Urinary bladder (tissue), 4 donors: ENCODE measurements around the gene TTC6. TPM values are rescaled to one million over a fixed set of nuclear protein-coding genes. Genes with fewer than 3 reads are reported as not detected.

Experiments
- DNase-seq: peaks from one replicate; pipeline ENCODE4 v3.0.0-alpha.2; 2015; ENCODE audit errors: extremely low spot score
- H3K27ac ChIP-seq: one replicate; pipeline ENCODE4 v1.5.1; 2013; ENCODE audit warnings: low read depth, mild to moderate bottlenecking, moderate library complexity
- H3K36me3 ChIP-seq: one replicate; pipeline ENCODE4 v1.6.1; 2013; ENCODE audit warnings: mild to moderate bottlenecking, moderate library complexity; ENCODE audit not compliant: insufficient read depth
- H3K4me1 ChIP-seq: one replicate; pipeline ENCODE4 v1.6.1; 2013; ENCODE audit warnings: mild to moderate bottlenecking, moderate library complexity; ENCODE audit not compliant: insufficient read depth
- H3K4me3 ChIP-seq: one replicate; pipeline ENCODE4 v1.5.1; 2013; ENCODE audit warnings: low read depth, low read length
- WGBS: extraction: QIAGEN DNeasy Blood & Tissue Kit; methylation state at CpG from one replicate; pipeline ENCODE4 v1.1.7; 2013; 5-methylcytosine and 5-hydroxymethylcytosine counted together
- polyA plus RNA-seq: library from polyadenylated mRNA; stranded (reverse); fragments of 200-250 nt; gene quantifications from one replicate; pipeline ENCODE4 v1.2.3, GENCODE V29; 2013
- total RNA-seq: library from RNA; depleted of rRNA; stranded (reverse); fragments of >200 nt; gene quantifications from one replicate; pipeline ENCODE4 v1.2.3, GENCODE V29; 2014
- donor health status: healthy with polysubstance abuse.
- donor health status: healthy.

The TTC6 gene
- total and polyA plus RNA-seq, 2 donors, result 0.34 to 7.1 TPM

DNA sequence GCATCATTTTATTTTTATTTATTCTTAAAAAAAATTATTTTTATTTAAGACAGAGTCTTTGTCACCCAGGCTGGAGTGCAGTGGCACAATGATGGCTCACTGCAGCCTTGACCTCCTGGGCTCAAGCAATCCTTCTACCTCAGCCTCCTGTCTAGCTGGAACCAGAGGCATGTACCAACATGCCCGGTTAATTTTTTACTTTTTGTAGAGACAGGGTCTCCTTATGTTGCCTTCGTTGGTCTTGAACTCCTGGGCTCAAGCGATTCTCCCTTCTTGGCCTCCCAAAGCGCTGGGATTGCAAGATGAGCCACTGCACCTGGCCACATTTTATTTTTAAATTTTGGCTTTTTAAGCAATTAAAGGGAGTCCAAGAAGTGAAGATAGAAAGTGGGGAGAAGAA is 21.4 kb downstream of the TTC6 start:
- H3K4me1 ChIP-seq, result no peaks in the 10 kb centered on the region
- H3K36me3 ChIP-seq, result no peaks in the 10 kb centered on the region
- WGBS, result 95% methylated on average over 4 of the region's 4 CpGs
- no peak overlapping the region for H3K4me3 ChIP-seq
- H3K27ac ChIP-seq, result no peak overlapping the region
- DNase-seq, result no peak

DNA sequence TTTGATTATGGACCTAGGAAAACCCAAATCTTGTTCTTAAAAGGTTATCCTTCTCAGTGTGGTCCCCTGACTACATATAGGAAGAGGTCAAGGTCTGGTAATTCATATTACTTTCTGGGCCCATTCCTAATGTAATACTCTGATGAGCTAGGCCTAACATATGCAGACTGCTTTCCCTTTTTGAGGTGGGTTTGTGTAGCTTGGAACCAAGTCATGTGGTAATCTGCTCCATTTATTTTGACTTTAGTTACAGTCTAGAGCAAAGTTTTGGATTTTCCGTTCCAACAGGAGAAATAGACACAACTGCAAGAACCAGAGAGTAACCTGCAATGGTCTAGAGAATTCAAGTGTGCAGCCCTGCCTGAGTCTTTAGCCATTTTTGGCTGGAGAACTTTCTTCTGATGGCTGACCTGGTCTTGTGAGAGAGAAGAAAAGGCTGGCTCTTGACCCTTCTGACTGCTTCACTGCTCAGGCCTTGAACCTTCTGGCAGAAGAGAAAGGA is 22.5 kb downstream of the TTC6 start:
- no peak overlapping the region for H3K4me3 ChIP-seq
- H3K36me3 ChIP-seq, result no peaks in the 10 kb centered on the region
- 94% methylated on average over 1 of the region's 1 CpG for WGBS

DNA sequence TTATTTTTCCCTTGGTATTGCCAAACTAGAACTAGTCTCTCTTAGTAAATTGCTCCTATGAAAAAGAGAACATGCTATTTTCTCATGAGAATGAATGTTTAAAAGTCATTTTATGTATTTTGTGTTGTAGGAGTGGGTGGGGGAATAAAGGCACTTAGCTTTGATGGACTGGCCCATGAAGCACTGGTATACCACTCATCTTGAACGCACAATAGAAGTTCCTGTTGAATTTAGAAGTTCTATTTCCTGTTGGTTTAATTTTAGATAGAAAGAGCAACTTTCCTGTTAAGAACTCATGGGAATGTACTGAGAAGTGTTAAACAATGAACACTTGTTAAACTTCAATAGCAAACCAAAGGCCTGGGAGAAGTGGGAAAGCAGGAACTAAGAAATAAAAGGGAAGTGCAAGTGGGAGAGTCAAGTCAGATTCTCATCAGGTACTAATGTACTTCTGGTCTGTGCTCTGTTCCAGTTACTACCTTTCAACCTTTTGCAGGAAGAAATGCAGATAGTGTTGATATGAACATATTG is 23.1 kb downstream of the TTC6 start:
- Histone ChIP-seq H3K4me1 (no peaks in the 10 kb centered on the region), H3K36me3 (no peaks in the 10 kb centered on the region), H3K4me3 (no peak overlapping the region), H3K27ac (no peak overlapping the region)
- DNase-seq, result no peak
- WGBS, result 67% methylated on average over 1 of the region's 1 CpG

More for the DNA sequence above, 22.5 kb downstream of the TTC6 start:
- no peak for DNase-seq
- H3K4me1 ChIP-seq, result no peaks in the 10 kb centered on the region
- H3K27ac ChIP-seq, result no peak overlapping the region

DNA sequence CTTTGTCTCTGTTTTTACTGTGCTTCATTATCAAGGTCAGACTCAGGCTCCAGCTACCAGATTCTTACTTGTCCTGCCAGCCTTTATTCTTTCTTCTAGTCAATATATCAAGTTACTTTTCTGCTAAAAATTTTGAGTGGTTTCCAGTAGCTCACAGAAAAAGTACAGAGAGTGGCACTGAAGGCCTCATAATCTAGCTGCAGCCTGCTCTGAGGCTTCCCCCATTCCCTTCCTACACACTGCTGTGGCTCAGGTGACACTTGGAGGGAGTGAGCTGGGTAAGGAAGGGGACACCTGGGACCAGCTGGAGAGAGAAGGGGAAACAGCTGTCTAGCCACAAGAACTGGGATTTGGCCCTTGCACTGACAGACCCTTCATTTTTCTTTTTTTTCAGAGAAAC is 25.4 kb downstream of the TTC6 start:
- no peak for DNase-seq

DNA sequence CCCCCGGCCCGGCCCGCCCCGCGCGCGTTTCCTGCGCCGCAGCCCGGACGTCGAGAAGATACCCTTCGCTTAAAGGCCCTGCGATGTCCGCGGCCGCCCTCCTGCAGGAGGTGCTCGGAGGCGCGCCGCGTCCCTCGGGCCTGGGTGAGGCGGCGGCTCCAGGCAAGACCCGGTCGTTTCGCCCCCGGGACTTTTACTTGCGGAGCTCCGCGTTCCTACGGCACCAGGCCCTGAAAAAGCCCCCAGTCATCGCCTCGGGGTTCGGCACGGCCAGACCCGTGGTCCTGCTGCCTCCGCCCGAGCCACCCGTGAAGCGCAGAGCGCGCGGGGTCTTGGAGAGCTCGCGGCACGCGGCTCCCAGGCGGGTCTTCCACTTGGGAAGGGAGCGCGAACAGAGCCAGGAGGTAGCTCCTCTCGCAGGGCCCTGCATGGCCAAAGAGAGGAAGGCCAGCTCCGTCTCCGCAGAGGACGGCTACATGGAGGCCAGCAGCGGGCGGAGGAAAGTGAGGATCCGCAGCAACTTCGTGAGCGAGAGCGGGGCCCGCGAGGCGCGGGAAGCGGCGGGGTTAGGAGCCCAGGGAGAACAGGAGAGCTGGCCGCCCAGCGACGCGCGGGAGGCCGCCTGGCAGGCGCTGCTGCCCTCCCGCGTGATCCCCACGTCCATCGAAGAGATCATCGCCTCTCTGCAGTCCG is 26.9 kb downstream of the TTC6 start:
- peak overlapping the region; percentile 12 for H3K4me3 ChIP-seq
- WGBS, result 10% methylated on average over 81 of the region's 81 CpGs
- no peak overlapping the region for H3K27ac ChIP-seq
- DNase-seq, result no peak
- no peaks in the 10 kb centered on the region for H3K36me3 ChIP-seq
- H3K4me1 ChIP-seq, result peaks cover 1% of the 10 kb centered on the region

More for the DNA sequence above, 25.4 kb downstream of the TTC6 start:
- Histone ChIP-seq H3K27ac (no peak overlapping the region), H3K36me3 (no peaks in the 10 kb centered on the region), H3K4me1 (peaks cover 1% of the 10 kb centered on the region), H3K4me3 (no peak overlapping the region)

DNA sequence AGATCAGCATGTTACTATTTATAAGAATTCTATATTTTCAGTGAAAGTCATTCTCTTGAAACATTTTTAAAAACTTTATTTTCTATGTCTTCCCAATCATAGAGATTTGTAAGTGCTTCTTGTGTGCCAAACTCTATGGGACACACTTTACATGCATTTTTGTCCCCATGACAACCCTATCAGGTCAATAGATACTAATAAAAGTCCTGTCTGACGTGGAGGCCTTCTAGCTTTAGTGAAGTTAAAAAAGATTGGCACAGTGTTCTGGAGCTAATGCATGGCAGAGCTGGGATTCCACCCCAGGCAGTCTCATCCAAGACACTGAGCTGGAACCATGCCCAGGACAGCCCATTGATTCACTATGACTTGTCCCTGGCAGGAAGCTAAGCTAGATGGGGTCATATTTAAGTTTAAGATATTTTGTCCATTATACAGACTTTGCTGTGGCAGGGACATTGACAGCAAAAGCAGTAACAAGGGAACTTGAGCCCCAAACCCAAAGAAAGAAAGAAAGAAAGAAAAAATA is 28.1 kb downstream of the TTC6 start:
- WGBS, result 48% methylated on average over 1 of the region's 1 CpG
- DNase-seq, result no peak
- H3K36me3 ChIP-seq, result no peaks in the 10 kb centered on the region
- no peak overlapping the region for H3K27ac ChIP-seq
- H3K4me1 ChIP-seq, result peaks cover 1% of the 10 kb centered on the region
- no peak overlapping the region for H3K4me3 ChIP-seq

DNA sequence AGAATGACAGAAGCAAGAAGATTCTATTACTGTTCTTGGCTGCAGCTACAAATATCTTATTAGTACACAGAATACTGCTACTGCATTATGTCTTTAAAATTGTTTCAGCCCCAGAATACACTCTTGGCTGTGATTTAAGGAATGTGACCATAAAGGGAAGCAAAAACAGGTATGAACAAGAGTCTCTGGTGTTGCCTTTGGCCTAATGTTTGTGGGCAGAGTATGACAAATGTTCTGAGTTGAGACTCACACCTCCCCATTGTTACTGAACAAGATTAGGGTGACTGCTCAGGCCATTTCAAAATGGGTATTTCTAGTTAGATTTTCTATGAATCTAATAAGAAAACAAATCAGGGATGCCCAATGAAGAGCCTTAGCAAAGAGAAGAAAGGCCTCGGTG is 28.5 kb downstream of the TTC6 start:
- no peak for DNase-seq
- peaks cover 1% of the 10 kb centered on the region for H3K4me1 ChIP-seq
- H3K27ac ChIP-seq, result no peak overlapping the region
- WGBS, result 96% methylated on average over 1 of the region's 1 CpG
- H3K36me3 ChIP-seq, result no peaks in the 10 kb centered on the region
- no peak overlapping the region for H3K4me3 ChIP-seq

DNA sequence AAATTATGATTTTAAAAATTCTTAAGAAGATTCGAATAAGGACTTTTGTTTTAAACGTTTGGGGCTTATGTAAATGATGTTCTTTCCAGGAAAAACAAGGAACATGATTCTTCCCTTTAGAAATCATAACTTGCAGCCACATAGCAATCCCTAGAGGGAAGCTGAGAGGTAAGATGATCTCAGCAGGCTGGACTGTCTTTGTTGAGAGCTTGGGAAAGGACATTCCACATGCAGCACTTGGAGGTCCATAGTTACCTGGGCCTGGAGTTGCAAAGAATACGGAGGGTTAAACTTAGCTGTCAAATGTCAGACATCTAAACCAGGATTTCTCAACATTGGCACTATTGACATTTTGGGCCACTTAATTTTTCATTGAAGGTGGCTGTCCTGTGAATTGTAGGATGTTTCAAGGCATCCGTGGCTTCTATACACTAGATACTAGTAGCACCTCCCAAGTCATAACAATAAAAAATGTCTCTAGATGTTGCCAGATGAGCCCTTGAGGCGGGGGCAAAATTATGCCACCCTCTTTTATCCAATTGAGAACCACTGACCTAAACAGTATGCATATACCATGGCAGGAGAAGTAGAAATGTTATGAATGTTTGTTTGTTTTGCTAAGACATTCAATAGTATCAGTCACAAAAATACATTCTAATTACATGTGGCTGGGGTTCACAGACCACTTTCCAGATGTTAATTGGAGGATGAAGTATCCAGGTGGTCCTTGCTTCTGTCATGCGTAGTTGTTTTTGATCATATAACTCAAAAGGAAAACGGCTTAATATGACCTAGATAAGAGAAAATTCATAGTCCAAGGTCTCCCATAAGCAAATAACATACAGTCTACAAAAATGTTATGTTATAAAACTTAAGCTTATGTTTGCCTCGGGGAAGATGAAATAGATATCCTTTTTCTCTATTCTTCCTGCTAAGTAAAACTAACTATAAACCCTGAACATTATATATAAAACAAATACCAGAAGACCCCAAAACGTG is 30.5 kb downstream of the TTC6 start:
- Histone ChIP-seq H3K4me1 (peaks cover 1% of the 10 kb centered on the region), H3K36me3 (no peaks in the 10 kb centered on the region), H3K4me3 (no peak overlapping the region), H3K27ac (no peak overlapping the region)
- no peak for DNase-seq
- 53% methylated on average over 9 of the region's 9 CpGs for WGBS

DNA sequence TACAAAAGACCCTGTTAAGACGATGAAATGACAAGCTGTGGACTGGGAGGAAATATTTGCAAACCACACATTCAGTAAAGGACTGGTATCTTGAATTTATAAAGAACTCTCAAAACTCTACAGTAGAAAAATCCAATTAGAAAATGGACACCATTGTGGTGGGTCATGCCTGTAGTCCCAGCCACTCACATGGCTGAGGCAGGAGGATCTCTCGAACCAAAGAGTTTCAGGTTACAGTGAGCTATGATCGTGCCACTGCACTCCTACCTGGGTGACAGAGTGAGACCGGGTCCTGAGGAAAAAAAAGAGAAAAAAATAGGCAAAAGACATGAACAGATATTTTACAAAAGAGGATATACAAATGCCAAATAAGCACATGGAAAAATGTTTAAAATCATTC is 41.9 kb downstream of the TTC6 start:
- H3K27ac ChIP-seq, result no peak overlapping the region
- no peak for DNase-seq
- H3K4me3 ChIP-seq, result no peak overlapping the region
- 69% methylated on average over 4 of the region's 4 CpGs for WGBS
- no peaks in the 10 kb centered on the region for H3K4me1 ChIP-seq
- no peaks in the 10 kb centered on the region for H3K36me3 ChIP-seq

DNA sequence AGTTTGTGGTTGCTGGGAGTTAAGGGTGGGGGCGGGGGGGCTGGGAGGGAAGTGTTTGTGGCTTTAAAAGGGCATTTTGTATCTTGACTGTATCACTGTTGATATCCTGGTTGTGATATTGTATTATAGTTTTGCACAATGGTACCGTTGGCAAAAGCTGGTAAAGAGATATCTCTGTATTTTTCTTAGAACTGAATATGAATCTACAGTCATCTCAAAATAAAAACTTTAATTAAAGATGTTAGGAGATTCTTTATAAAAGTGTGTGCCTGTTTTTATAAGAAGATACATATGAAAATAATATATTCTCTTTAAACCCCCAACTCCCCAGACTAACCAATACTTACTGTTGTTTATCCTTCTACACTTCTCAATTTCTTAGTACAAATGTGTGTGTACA is 43.2 kb downstream of the TTC6 start:
- H3K27ac ChIP-seq, result no peak overlapping the region
- no peak overlapping the region for H3K4me3 ChIP-seq
- H3K4me1 ChIP-seq, result no peaks in the 10 kb centered on the region
- DNase-seq, result no peak
- H3K36me3 ChIP-seq, result no peaks in the 10 kb centered on the region
- 86% methylated on average over 2 of the region's 2 CpGs for WGBS

DNA sequence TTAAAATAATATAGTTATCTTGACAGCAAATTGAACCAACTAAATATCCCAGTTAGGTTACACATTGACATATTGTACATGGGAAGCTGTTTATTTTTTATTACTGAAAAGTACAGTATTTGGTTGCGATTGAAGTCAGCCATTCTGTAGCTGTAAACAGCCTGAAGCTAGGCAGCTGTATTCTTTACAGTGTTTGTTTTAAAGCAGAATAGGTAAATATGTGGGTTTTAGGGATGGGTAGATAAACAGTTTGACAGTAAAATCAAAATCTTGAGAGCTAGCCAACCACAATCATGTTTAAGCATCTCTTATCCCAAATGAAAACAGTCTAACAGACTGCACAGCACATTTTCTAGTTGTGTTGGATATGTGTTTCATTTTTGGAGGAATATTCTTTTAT is 45.7 kb downstream of the TTC6 start:
- 41% methylated on average over 1 of the region's 1 CpG for WGBS
- Histone ChIP-seq H3K4me1 (no peaks in the 10 kb centered on the region), H3K4me3 (no peak overlapping the region), H3K27ac (no peak overlapping the region), H3K36me3 (no peaks in the 10 kb centered on the region)
- no peak for DNase-seq

DNA sequence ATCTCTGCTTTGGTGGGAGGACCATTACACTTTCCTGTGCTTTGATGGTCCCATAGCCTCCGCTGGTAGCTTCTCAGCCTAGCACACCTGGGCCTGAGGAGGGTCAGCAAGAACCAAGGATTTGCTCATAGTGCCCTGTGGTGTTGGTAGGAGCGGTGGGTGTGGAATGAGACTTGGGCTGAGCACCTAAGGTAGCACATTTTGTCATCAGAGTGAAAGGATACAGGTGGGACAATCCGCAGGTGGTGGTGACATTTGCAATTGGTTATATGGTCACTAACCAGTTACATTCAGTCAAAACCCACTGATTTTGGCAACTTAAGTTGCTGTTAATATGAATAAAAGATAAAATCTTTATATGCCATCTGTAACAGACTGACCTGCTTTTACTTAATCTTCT is 46.7 kb downstream of the TTC6 start:
- no peak for DNase-seq
- WGBS, result 91% methylated on average over 3 of the region's 3 CpGs
- no peaks in the 10 kb centered on the region for H3K36me3 ChIP-seq
- no peak overlapping the region for H3K4me3 ChIP-seq
- no peak overlapping the region for H3K27ac ChIP-seq
- H3K4me1 ChIP-seq, result no peaks in the 10 kb centered on the region

DNA sequence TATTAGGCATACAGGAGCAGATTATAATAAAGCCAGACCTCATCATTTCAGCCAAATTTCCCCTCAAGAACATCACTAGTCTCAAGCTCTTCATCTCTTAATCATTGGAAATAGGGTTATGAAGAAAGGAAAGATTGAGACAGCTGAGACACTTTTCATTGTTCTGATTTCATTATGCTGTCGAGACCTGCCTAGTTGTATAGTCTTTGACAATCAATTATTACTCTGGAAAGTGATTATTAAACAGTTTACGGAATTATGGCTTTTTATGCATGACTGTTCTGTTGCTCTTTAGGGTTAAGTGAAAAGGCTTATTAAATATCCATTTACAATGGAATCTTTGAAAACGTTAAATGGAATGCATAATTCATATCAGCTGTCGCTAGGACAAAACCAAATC is 48.3 kb downstream of the TTC6 start:
- H3K4me3 ChIP-seq, result no peak overlapping the region
- H3K27ac ChIP-seq, result no peak overlapping the region
- WGBS, result 47% methylated on average over 4 of the region's 4 CpGs
- H3K4me1 ChIP-seq, result no peaks in the 10 kb centered on the region
- DNase-seq, result no peak
- no peaks in the 10 kb centered on the region for H3K36me3 ChIP-seq
